SK-N-SH (cell line): ENCODE data around the gene GSK3A. TPM values are rescaled to one million over a fixed set of nuclear protein-coding genes. Genes with fewer than 3 reads are reported as not detected.

ENCODE experiments used
- CTCF ChIA-PET: fragments of 300-600, 350-600 bp; formaldehyde crosslinking; extraction: SDS; loops from one replicate; lab custom pipeline; 2021; lab: Yijun Ruan, JAX
- POLR2A ChIA-PET: fragments of 350-600 bp; sonication (Branson Sonifier 250); formaldehyde crosslinking; extraction: SDS; loops from one replicate; lab custom pipeline; 2020; ENCODE audit warnings: antibody characterized with exemption, inconsistent platforms; lab: Yijun Ruan, JAX
- DNase-seq: peaks from one replicate; pipeline ENCODE4 v3.0.0; 2012
- H2AFZ ChIP-seq: fragments of 200-600 bp; sonication (generic); 2 replicates; pipeline ENCODE4 v1.8.1; 2016; ENCODE audit warnings: antibody characterized with exemption, mild to moderate bottlenecking, low read depth
- H3F3A ChIP-seq: fragments of 200-600 bp; sonication (generic); replicated peaks from 2 replicates; pipeline ENCODE3; 2016; ENCODE audit warnings: antibody characterized with exemption, mild to moderate bottlenecking; ENCODE audit not compliant: insufficient read depth
- H3K27ac ChIP-seq, 2 experiments: fragments of 200-500 bp in 1 of 2; fragments of 200-600 bp in 1 of 2; sonication (Bioruptor generic) in 1 of 2; sonication (generic), shearing (Covaris generic) in 1 of 2; 2 replicates each; pipeline versions ENCODE4 v1.5.1 to v1.6.1; 2014 to 2016; ENCODE audit warnings: low read depth in 2 of 2, inconsistent platforms in 1 of 2, low read length in 1 of 2, mild to moderate bottlenecking in 1 of 2, mixed read lengths in 1 of 2
- H3K27me3 ChIP-seq: fragments of 200-600 bp; sonication (generic), shearing (Covaris generic); 2 replicates; pipeline ENCODE4 v1.6.1; 2016; ENCODE audit warnings: mixed run types; ENCODE audit not compliant: insufficient read depth
- H3K36me3 ChIP-seq, 2 experiments: fragments of 200-500 bp in 1 of 2; fragments of 200-600 bp in 1 of 2; sonication (Bioruptor generic) in 1 of 2; sonication (generic) in 1 of 2; replicated peaks in 1 of 2; 2 replicates each; pipeline versions ENCODE3 to v1.5.1; 2014 to 2016; ENCODE audit warnings: low read length in 1 of 2, mild to moderate bottlenecking in 1 of 2; ENCODE audit not compliant: insufficient read depth in 2 of 2, control insufficient read depth in 1 of 2
- H3K4me1 ChIP-seq, 2 experiments: fragments of 200-500 bp in 1 of 2; fragments of 200-600 bp in 1 of 2; sonication (Bioruptor generic) in 1 of 2; sonication (generic), shearing (Covaris generic) in 1 of 2; 2 replicates each; pipeline versions ENCODE4 v1.5.1 to v1.6.1; 2014 to 2016; ENCODE audit warnings: low read depth in 1 of 2, low read length in 1 of 2, mixed run types in 1 of 2; ENCODE audit not compliant: insufficient read depth in 2 of 2, control insufficient read depth in 1 of 2
- H3K4me2 ChIP-seq: fragments of 200-600 bp; sonication (generic), shearing (Covaris generic); 2 replicates; pipeline ENCODE4 v1.6.1; 2017; ENCODE audit warnings: mixed run types
- H3K4me3 ChIP-seq, 2 experiments: fragments of 200-500 bp in 1 of 2; fragments of 200-600 bp in 1 of 2; sonication (Bioruptor generic) in 1 of 2; sonication (generic), shearing (Covaris generic) in 1 of 2; 2 replicates each; pipeline versions ENCODE4 v1.5.1 to v1.8.1; 2014 to 2016; ENCODE audit warnings: low read depth in 2 of 2, inconsistent platforms in 1 of 2, low read length in 1 of 2, mild to moderate bottlenecking in 1 of 2, mixed read lengths in 1 of 2, moderate library complexity in 1 of 2
- H3K79me2 ChIP-seq: fragments of 200-600 bp; sonication (generic); 2 replicates; pipeline ENCODE4 v1.8.1; 2017; ENCODE audit warnings: mild to moderate bottlenecking; ENCODE audit not compliant: insufficient read depth
- H3K9ac ChIP-seq: fragments of 200-600 bp; sonication (generic); 2 replicates; pipeline ENCODE4 v1.6.1; 2017; ENCODE audit warnings: mixed run types
- H3K9me2 ChIP-seq: fragments of 200-600 bp; sonication (generic); 2 replicates; pipeline ENCODE4 v1.6.1; 2017; ENCODE audit warnings: mixed run types
- H3K9me3 ChIP-seq: fragments of 200-600 bp; sonication (generic); 2 replicates; pipeline ENCODE4 v1.6.1; 2017; ENCODE audit warnings: mixed run types, mild to moderate bottlenecking, moderate library complexity
- H4K20me1 ChIP-seq: fragments of 200-600 bp; sonication (generic); 2 replicates; pipeline ENCODE4 v1.6.1; 2017; ENCODE audit warnings: mild to moderate bottlenecking, mixed run types; ENCODE audit not compliant: insufficient read depth
- CHD2 ChIP-seq: fragments of 150-350 bp; IDR thresholded peaks from 2 replicates; pipeline ENCODE4 v1.6.1; 2018; ENCODE audit warnings: low read length; ENCODE audit not compliant: partially characterized antibody
- CTCF ChIP-seq: fragments of 200-600 bp; sonication (generic); IDR thresholded peaks from 2 replicates; pipeline ENCODE4 v1.6.1; 2017; ENCODE audit warnings: antibody characterized with exemption, mild to moderate bottlenecking, moderate library complexity
- ELF1 ChIP-seq: IDR thresholded peaks from 2 replicates; pipeline ENCODE4 v1.4.0; 2012
- JUND ChIP-seq: IDR thresholded peaks from 2 replicates; pipeline ENCODE4 v1.4.0; 2012
- MXI1 ChIP-seq: IDR thresholded peaks from 2 replicates; pipeline ENCODE4 v1.6.1; 2012; ENCODE audit warnings: mild to moderate bottlenecking, low read depth, low read length, improper control_type of control experiment
- NFIC ChIP-seq: IDR thresholded peaks from 2 replicates; pipeline ENCODE4 v1.4.0; 2012; ENCODE audit warnings: borderline replicate concordance
- PBX3 ChIP-seq: IDR thresholded peaks from 2 replicates; pipeline ENCODE4; 2012
- RAD21 ChIP-seq: IDR thresholded peaks from 2 replicates; pipeline ENCODE4 v1.6.1; 2012; ENCODE audit warnings: mild to moderate bottlenecking, low read length
- SMC3 ChIP-seq: IDR thresholded peaks from 2 replicates; pipeline ENCODE4 v1.6.1; 2012; ENCODE audit warnings: low read depth, low read length, improper control_type of control experiment
- USF1 ChIP-seq: IDR thresholded peaks from 2 replicates; pipeline ENCODE4 v1.4.0; 2012; ENCODE audit warnings: low read depth, borderline replicate concordance
- ZBTB33 ChIP-seq: IDR thresholded peaks from 2 replicates; pipeline ENCODE4 v1.4.0; 2012; ENCODE audit warnings: low read depth, borderline replicate concordance
- WGBS: methylation state at CpG from one replicate; pipeline ENCODE4 v1.1.6; 2017; ENCODE audit warnings: low lambda C conversion rate; 5-methylcytosine and 5-hydroxymethylcytosine counted together
- polyA plus RNA-seq, 3 experiments: library from polyadenylated mRNA; depleted of rRNA; stranded (reverse); fragments of >200 nt; gene quantifications; 2 replicates each; pipeline ENCODE4 v1.2.3, GENCODE V29; 2012

Gene GSK3A
- polyA plus RNA-seq, 1 of the 3 experiments (the other 2 are of a cell fraction), result 42.1 TPM

- TF ChIP-seq CTCF (no peak), MXI1 (no peak), ELF1 (no peak), JUND (no peak), USF1 (no peak), NFIC (no peak)
Measured at GRCh38 chr19:42291435-42291810, 49.0 kb upstream of the GSK3A start (continued).

- Histone ChIP-seq H3K27me3 (no peaks in the 10 kb centered on the region), H3K4me1 (peaks cover 6 to 13% of the 10 kb centered on the region in 2 experiments; a peak in 2 of 4 replicates), H3K9me3 (no peaks in the 10 kb centered on the region), H3K27ac (no peak overlapping the region; a peak in 1 of 4 replicates), H3K4me3 (no peak overlapping the region), H3F3A (peaks cover 7% of the 10 kb centered on the region), H3K9ac (no peak overlapping the region), H4K20me1 (peaks cover 12% of the 10 kb centered on the region), H3K36me3 (peaks cover 30 to 85% of the 10 kb centered on the region in 2 experiments), H3K4me2 (no peak overlapping the region), H3K79me2 (peaks cover 22% of the 10 kb centered on the region), H2AFZ (no peak overlapping the region), H3K9me2 (no peaks in the 10 kb centered on the region)
- ChIA-PET POLR2A (no interaction called here), CTCF (interaction anchor here (1.1 to 9.5 kb wide), 4 partner anchors 12 to 182 kb away, joined by 4 to 60 read pairs (median 10); no protein-coding TSS in a partner anchor)
- DNase-seq, result peak; percentile 88
- WGBS, result 88% methylated on average over 20 of the region's 31 CpGs
- TF ChIP-seq CTCF (peak; percentile 67), CHD2 (no peak), SMC3 (peak; percentile 50), RAD21 (peak; percentile 56), ZBTB33 (no peak), PBX3 (no peak)
Measured at GRCh38 chr19:42290523-42291434, 48.4 kb upstream of the GSK3A start.
